H1 (cell line): ENCODE measurements around the gene DNAJC2. TPM values are rescaled to one million over a fixed set of nuclear protein-coding genes. Genes with fewer than 3 reads are reported as not detected.

Experiments
- CTCF ChIA-PET: fragments of 300-600 bp; sonication (Branson Sonifier 250); formaldehyde crosslinking; loops from one replicate; lab custom pipeline; 2021; ENCODE audit not compliant: partially characterized antibody; lab: Charles Lee
- POLR2A ChIA-PET: fragments of 300-600 bp; sonication (Branson Sonifier 250); formaldehyde crosslinking; loops from one replicate; lab custom pipeline; 2021; ENCODE audit warnings: inconsistent platforms; ENCODE audit not compliant: partially characterized antibody; lab: Charles Lee
- DNase-seq, 2 experiments: peaks; one replicate each; pipeline versions ENCODE4 v3.0.0 to v3.0.0-alpha.2; 2010 to 2022; ENCODE audit warnings: low spot score in 2 of 2, low read depth in 1 of 2, mixed read lengths in 1 of 2
- FAIRE-seq: peaks from 2 replicates; lab custom pipeline; 2011; peaks lifted over from hg19 to GRCh38; lab: Jason Lieb, UNC
- H2AFZ ChIP-seq: 2 replicates; pipeline ENCODE4 v1.8.1; 2012; ENCODE audit warnings: low read length, inconsistent platforms
- H2AK5ac ChIP-seq: 2 replicates; pipeline ENCODE4 v1.6.1; 2013; ENCODE audit warnings: low read depth, low read length
- H2BK120ac ChIP-seq: replicated peaks from 2 replicates; pipeline ENCODE3; 2013; ENCODE audit warnings: low read depth, low read length, inconsistent platforms
- H2BK12ac ChIP-seq: 2 replicates; pipeline ENCODE4 v1.6.1; 2013; ENCODE audit warnings: low read depth, low read length
- H2BK15ac ChIP-seq: 2 replicates; pipeline ENCODE4 v1.6.1; 2013; ENCODE audit warnings: low read length
- H2BK20ac ChIP-seq: 2 replicates; pipeline ENCODE4 v1.6.1; 2013; ENCODE audit warnings: low read length
- H2BK5ac ChIP-seq: 2 replicates; pipeline ENCODE4 v1.6.1; 2013; ENCODE audit warnings: low read depth, low read length
- H3K14ac ChIP-seq: 2 replicates; pipeline ENCODE4 v1.6.1; 2013; ENCODE audit warnings: inconsistent platforms; ENCODE audit not compliant: insufficient read length
- H3K18ac ChIP-seq: 2 replicates; pipeline ENCODE4 v1.6.1; 2013; ENCODE audit warnings: low read length; ENCODE audit errors: extremely low read depth
- H3K23ac ChIP-seq: 2 replicates; pipeline ENCODE4 v1.6.1; 2013; ENCODE audit warnings: inconsistent platforms; ENCODE audit not compliant: insufficient read length
- H3K23me2 ChIP-seq: 2 replicates; pipeline ENCODE4 v1.6.1; 2013; ENCODE audit warnings: low read depth, low read length
- H3K27ac ChIP-seq: 2 replicates; pipeline ENCODE4 v1.6.1; 2011; ENCODE audit warnings: low read depth, low read length, inconsistent platforms
- H3K27me3 ChIP-seq, 4 experiments: replicated peaks in 1 of 4; 1 replicate in 1 of 4; 2 replicates in 3 of 4; pipeline versions ENCODE4 v1.6.1 to v1.8.1; 2011 to 2013; ENCODE audit warnings: low read length in 3 of 4, mild to moderate bottlenecking in 3 of 4, inconsistent platforms in 2 of 4, mixed read lengths in 2 of 4, moderate library complexity in 1 of 4; ENCODE audit not compliant: control insufficient read depth in 3 of 4, insufficient read depth in 3 of 4; ENCODE audit errors: extremely low read depth in 1 of 4
- H3K36me3 ChIP-seq, 4 experiments: 2 replicates each; pipeline versions ENCODE4 v1.6.1 to v1.8.1; 2011 to 2013; ENCODE audit warnings: mild to moderate bottlenecking in 4 of 4, low read length in 3 of 4, moderate library complexity in 2 of 4, control low read depth in 1 of 4, inconsistent platforms in 1 of 4; ENCODE audit not compliant: insufficient read depth in 4 of 4, control insufficient read depth in 2 of 4
- H3K4ac ChIP-seq: replicated peaks from 2 replicates; pipeline ENCODE3; 2013; ENCODE audit warnings: low read length, low read depth, mixed read lengths, inconsistent platforms; ENCODE audit not compliant: insufficient read length
- H3K4me1 ChIP-seq, 4 experiments: replicated peaks in 1 of 4; 1 replicate in 1 of 4; 2 replicates in 3 of 4; pipeline versions ENCODE4 v1.6.1 to v1.8.1; 2011 to 2013; ENCODE audit warnings: low read length in 3 of 4, inconsistent platforms in 2 of 4, mixed read lengths in 1 of 4; ENCODE audit not compliant: insufficient read depth in 4 of 4, control insufficient read depth in 3 of 4
- H3K4me2 ChIP-seq, 2 experiments: 2 replicates each; pipeline versions ENCODE4 v1.6.1 to v1.8.1; 2011 to 2013; ENCODE audit warnings: low read depth in 2 of 2, low read length in 2 of 2, control low read depth in 1 of 2, inconsistent platforms in 1 of 2, mild to moderate bottlenecking in 1 of 2; ENCODE audit not compliant: insufficient read depth in 1 of 2
- H3K4me3 ChIP-seq, 4 experiments: fragments of 200-600, 300-600 bp in 1 of 4; sonication (generic), shearing (Covaris generic), sonication (Bioruptor Twin) in 1 of 4; 2 replicates each; pipeline versions ENCODE4 v1.5.1 to v1.8.1; 2011 to 2016; ENCODE audit warnings: low read length in 4 of 4, low read depth in 3 of 4, control low read depth in 2 of 4, inconsistent platforms in 2 of 4, mild to moderate bottlenecking in 2 of 4, mixed read lengths in 1 of 4, moderate library complexity in 1 of 4; ENCODE audit not compliant: insufficient read depth in 2 of 4; ENCODE audit errors: extremely low read depth in 1 of 4
- H3K56ac ChIP-seq: replicated peaks from 2 replicates; pipeline ENCODE3; 2013; ENCODE audit warnings: low read depth, mild to moderate bottlenecking, mixed read lengths, low read length, inconsistent platforms; ENCODE audit not compliant: insufficient read length
- H3K79me1 ChIP-seq: 2 replicates; pipeline ENCODE4 v1.6.1; 2013; ENCODE audit warnings: low read depth, low read length, control low read depth
- H3K79me2 ChIP-seq, 2 experiments: 2 replicates each; pipeline versions ENCODE4 v1.6.1 to v1.8.1; 2012 to 2013; ENCODE audit warnings: low read length in 2 of 2, mild to moderate bottlenecking in 2 of 2, inconsistent platforms in 1 of 2; ENCODE audit not compliant: insufficient read depth in 2 of 2, control insufficient read depth in 1 of 2
- H3K9ac ChIP-seq, 4 experiments: replicated peaks in 1 of 4; 1 replicate in 1 of 4; 2 replicates in 3 of 4; pipeline versions ENCODE4 v1.6.1 to v1.8.1; 2011 to 2013; ENCODE audit warnings: low read depth in 3 of 4, low read length in 3 of 4, control low read depth in 2 of 4, mild to moderate bottlenecking in 2 of 4, moderate library complexity in 2 of 4, inconsistent platforms in 1 of 4; ENCODE audit errors: extremely low read depth in 1 of 4
- H3K9me3 ChIP-seq, 2 experiments: 2 replicates each; pipeline versions ENCODE4 v1.6.1 to v1.8.1; 2012 to 2013; ENCODE audit warnings: mild to moderate bottlenecking in 2 of 2, moderate library complexity in 2 of 2, control low read depth in 1 of 2, inconsistent platforms in 1 of 2, low read depth in 1 of 2, low read length in 1 of 2, mixed read lengths in 1 of 2; ENCODE audit not compliant: insufficient read depth in 2 of 2
- H4K20me1 ChIP-seq, 2 experiments: replicated peaks in 1 of 2; 2 replicates each; pipeline versions ENCODE3 to v1.8.1; 2011 to 2013; ENCODE audit warnings: inconsistent platforms in 2 of 2, low read length in 2 of 2, mild to moderate bottlenecking in 1 of 2; ENCODE audit not compliant: insufficient read depth in 2 of 2, control insufficient read depth in 1 of 2
- H4K5ac ChIP-seq: 2 replicates; pipeline ENCODE4 v1.6.1; 2013; ENCODE audit warnings: low read length, low read depth, mixed read lengths, inconsistent platforms; ENCODE audit not compliant: insufficient read length
- H4K8ac ChIP-seq: 2 replicates; pipeline ENCODE4 v1.8.0; 2013; ENCODE audit warnings: mild to moderate bottlenecking, moderate library complexity, low read length, inconsistent platforms; ENCODE audit not compliant: insufficient read depth; ENCODE audit errors: extremely low read depth
- H4K91ac ChIP-seq: replicated peaks from 2 replicates; pipeline ENCODE3; 2013; ENCODE audit warnings: low read length, mixed read lengths, inconsistent platforms; ENCODE audit not compliant: insufficient read length
- CTBP2 ChIP-seq: IDR thresholded peaks from 2 replicates; pipeline ENCODE4 v1.7.0; 2011; ENCODE audit warnings: borderline replicate concordance, mild to moderate bottlenecking, moderate library complexity, mixed read lengths, low read length; ENCODE audit not compliant: insufficient read depth, insufficient read length
- SP1 ChIP-seq: IDR thresholded peaks from 2 replicates; pipeline ENCODE4 v1.6.1; 2011; ENCODE audit warnings: low read depth, low read length
- WGBS, 2 experiments: shearing (Covaris generic) in 1 of 2; methylation state at CpG; one replicate each; pipeline versions ENCODE4 v1.1.6 to v1.1.7; 2013 to 2015; ENCODE audit warnings: low lambda C conversion rate in 2 of 2, mixed read lengths in 2 of 2, inconsistent platforms in 1 of 2, low coverage in 1 of 2, missing lambda C conversion rate in 1 of 2; ENCODE audit not compliant: insufficient replicate concordance in 2 of 2, insufficient coverage in 1 of 2, insufficient read length in 1 of 2; ENCODE audit errors: extremely low coverage in 1 of 2, missing lambda C conversion rate in 1 of 2; 5-methylcytosine and 5-hydroxymethylcytosine counted together
- polyA plus RNA-seq, 7 experiments: library from polyadenylated mRNA; depleted of rRNA in 3 of 7; stranded (reverse) in 5 of 7; unstranded in 2 of 7; fragments of >200 nt in 5 of 7; fragments of 200-250 nt in 2 of 7; gene quantifications; 1 replicate in 5 of 7; 2 replicates in 1 of 7; 4 replicates in 1 of 7; pipeline versions ENCODE4 v1.2.1 to v1.2.3, GENCODE V29; 2011 to 2013; ENCODE audit warnings: missing spikeins in 2 of 7, mixed read lengths in 2 of 7
- total RNA-seq: library from RNA; stranded (reverse); fragmentation: NEBNext Ultra II Directional; extraction: Animal tissue kit (Norgen Biotek cat#: 25700); gene quantifications from 2 replicates; pipeline ENCODE4 v1.2.1, GENCODE V29; 2021

Gene DNAJC2
- total and polyA plus RNA-seq, 2 of the 8 experiments (the other 6 are each of a cell fraction or from before 2014, with no cell fraction given): 9.8 to 42.2 TPM

GRCh38 chr7:103299660-103300059, 44.9 kb downstream of the DNAJC2 start:
- FAIRE-seq: no peak
- WGBS, 2 experiments: 91% methylated on average over 6 of the region's 6 CpGs; no CpG with 5 or more reads in 1 of the 2 experiments
- CTCF ChIA-PET: no interaction called here

More at GRCh38 chr7:103299660-103300059, 44.9 kb downstream of the DNAJC2 start:
- Histone ChIP-seq H3K14ac (no peak overlapping the region), H2BK12ac (no peak overlapping the region), H3K4me2 (no peak overlapping the region), H3K79me1 (no peaks in the 10 kb centered on the region; the same call in 1 of the 2 replicates), H3K79me2 (peaks cover 0 to 26% of the 10 kb centered on the region in 2 experiments; a peak in 3 of 4 replicates), H2AFZ (no peak overlapping the region), H4K20me1 (peaks cover 0 to 2% of the 10 kb centered on the region in 2 experiments), H4K8ac (no peak overlapping the region), H3K9ac (no peak overlapping the region), H3K4me1 (peaks cover 0 to 5% (median 0%) of the 10 kb centered on the region in 4 experiments; a peak in 1 of 7 replicates), H3K27ac (no peak overlapping the region), H2BK120ac (no peak overlapping the region)
- DNase-seq: no peak
- TF ChIP-seq CTBP2 (no peak), SP1 (no peak)
- TF ChIP-seq, all 59 proteins: peak for 0
- Histone ChIP-seq H3K36me3 (peaks cover 3 to 58% (median 39%) of the 10 kb centered on the region in 4 experiments), H3K27me3 (no peaks in the 10 kb centered on the region), H3K23me2 (no peaks in the 10 kb centered on the region), H3K9me3 (no peaks in the 10 kb centered on the region), H4K5ac (no peak overlapping the region), H2BK15ac (no peak overlapping the region), H2BK20ac (no peak overlapping the region), H2AK5ac (no peak overlapping the region), H3K4ac (no peak overlapping the region), H4K91ac (no peak overlapping the region), H3K23ac (no peak overlapping the region), H3K56ac (no peak overlapping the region), H3K18ac (no peak overlapping the region), H2BK5ac (no peak overlapping the region), H3K4me3 (no peak overlapping the region)
- POLR2A ChIA-PET: interaction anchor here (0.5 to 1.8 kb wide), 3 partner anchors 12 to 28 kb away, joined by 3 to 4 read pairs (median 3); no protein-coding TSS in a partner anchor
